Ascending aorta (tissue), 2 donors: ENCODE measurements around the gene COLEC12. TPM values are rescaled to one million over a fixed set of nuclear protein-coding genes. Genes with fewer than 3 reads are reported as not detected.

Experiments
- DNase-seq, 2 donors: peaks; one replicate each; pipeline ENCODE4 v3.0.0-alpha.2; 2019; ENCODE audit warnings: low spot score in 2 of 2
- H3K27ac ChIP-seq, 2 donors: fragments of 200-600 bp; sonication (generic); one replicate each; pipeline ENCODE4 v1.5.1; 2016 to 2017; ENCODE audit warnings: mild to moderate bottlenecking in 1 of 2
- H3K27me3 ChIP-seq: fragments of 200-600 bp; sonication (generic); one replicate; pipeline ENCODE4 v1.5.1; 2017
- H3K36me3 ChIP-seq, 2 donors: fragments of 200-600 bp; sonication (generic); one replicate each; pipeline ENCODE4 v1.5.1; 2016
- H3K4me1 ChIP-seq, 2 donors: fragments of 200-600 bp; sonication (generic); one replicate each; pipeline ENCODE4 v1.5.1; 2016 to 2017; ENCODE audit warnings: mild to moderate bottlenecking in 1 of 2
- H3K4me3 ChIP-seq, 2 donors: fragments of 200-600 bp; sonication (generic); one replicate each; pipeline ENCODE4 v1.5.1; 2016 to 2017; ENCODE audit warnings: mild to moderate bottlenecking in 1 of 2
- H3K9me3 ChIP-seq, 2 donors: fragments of 200-600 bp; sonication (generic); one replicate each; pipeline ENCODE4 v1.5.1; 2016
- CTCF ChIP-seq, 3 experiments: fragments of 200-600 bp in 2 of 3; fragments of 450-650 bp in 1 of 3; sonication (generic) in 2 of 3; IDR thresholded peaks; one replicate each; pipeline ENCODE4 v1.5.1; 2016 to 2019; ENCODE audit warnings: antibody characterized with exemption in 3 of 3, mild to moderate bottlenecking in 1 of 3, moderate library complexity in 1 of 3
- intact Hi-C: fragments of 100-400 bp; cut with DNase I; formaldehyde crosslinking; loops from one replicate; pipeline ENCODE4 v1.15.1; 2023
- total RNA-seq: library from RNA; depleted of rRNA; stranded (reverse); fragments of >200 nt; gene quantifications from one replicate; pipeline ENCODE4 v1.1.0, GENCODE V29; 2016

Gene COLEC12
- total RNA-seq, 1 donor from 2014 or later: 9.5 TPM

DNA sequence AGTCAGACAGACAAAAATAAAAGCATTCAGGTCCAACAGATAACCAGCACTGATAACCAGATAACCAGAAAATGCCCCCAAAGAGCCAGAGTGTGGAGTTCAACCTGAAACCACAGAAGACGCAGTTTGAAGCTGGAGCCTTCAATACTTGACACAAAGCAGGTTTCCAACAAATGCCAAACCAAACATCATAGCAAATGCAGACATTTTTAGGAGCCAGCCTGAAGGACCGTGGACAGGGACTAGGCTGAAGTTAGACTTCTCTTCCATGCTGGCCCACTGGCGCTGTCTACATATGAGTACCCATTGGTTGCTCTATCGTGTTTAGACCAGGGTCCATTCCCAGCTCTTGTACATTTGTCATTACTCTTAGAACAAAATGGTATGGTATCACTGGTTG, 9.9 kb downstream of the COLEC12 start:
- no peak for DNase-seq
- Histone ChIP-seq H3K27ac (no peak overlapping the region), H3K36me3 (no peaks in the 10 kb centered on the region), H3K4me1 (no peaks in the 10 kb centered on the region), H3K4me3 (no peak overlapping the region), H3K27me3 (no peaks in the 10 kb centered on the region), H3K9me3 (no peaks in the 10 kb centered on the region)
- no peak for TF ChIP-seq CTCF (IDR thresholded peaks at IDR 0.05)
- intact Hi-C loops: no loop called here

DNA sequence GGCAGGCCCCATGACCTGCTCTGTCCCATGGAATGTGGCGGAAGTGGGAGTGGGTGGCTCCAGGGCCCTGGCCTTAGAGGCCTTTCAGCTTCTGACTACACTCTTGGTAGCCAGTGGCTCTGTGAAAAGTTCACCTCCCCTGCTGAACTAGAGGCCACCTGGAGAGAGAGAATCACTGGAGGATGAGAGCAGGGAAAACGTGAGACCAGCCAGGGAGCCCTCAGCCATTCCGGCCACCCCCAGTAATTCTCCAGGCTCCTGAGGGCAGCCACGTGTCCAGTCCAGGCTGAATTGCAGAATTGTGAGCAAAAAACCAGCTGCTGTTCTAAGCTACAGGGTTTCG, 10.5 kb downstream of the COLEC12 start:
- no peaks in the 10 kb centered on the region for H3K4me1 ChIP-seq
- no peak overlapping the region for H3K4me3 ChIP-seq
- TF ChIP-seq CTCF (IDR thresholded peaks at IDR 0.05): no peak
- DNase-seq: no peak
- no peaks in the 10 kb centered on the region for H3K9me3 ChIP-seq
- no peaks in the 10 kb centered on the region for H3K27me3 ChIP-seq
- no peak overlapping the region for H3K27ac ChIP-seq
- intact Hi-C loops: no loop called here
- H3K36me3 ChIP-seq: no peaks in the 10 kb centered on the region

DNA sequence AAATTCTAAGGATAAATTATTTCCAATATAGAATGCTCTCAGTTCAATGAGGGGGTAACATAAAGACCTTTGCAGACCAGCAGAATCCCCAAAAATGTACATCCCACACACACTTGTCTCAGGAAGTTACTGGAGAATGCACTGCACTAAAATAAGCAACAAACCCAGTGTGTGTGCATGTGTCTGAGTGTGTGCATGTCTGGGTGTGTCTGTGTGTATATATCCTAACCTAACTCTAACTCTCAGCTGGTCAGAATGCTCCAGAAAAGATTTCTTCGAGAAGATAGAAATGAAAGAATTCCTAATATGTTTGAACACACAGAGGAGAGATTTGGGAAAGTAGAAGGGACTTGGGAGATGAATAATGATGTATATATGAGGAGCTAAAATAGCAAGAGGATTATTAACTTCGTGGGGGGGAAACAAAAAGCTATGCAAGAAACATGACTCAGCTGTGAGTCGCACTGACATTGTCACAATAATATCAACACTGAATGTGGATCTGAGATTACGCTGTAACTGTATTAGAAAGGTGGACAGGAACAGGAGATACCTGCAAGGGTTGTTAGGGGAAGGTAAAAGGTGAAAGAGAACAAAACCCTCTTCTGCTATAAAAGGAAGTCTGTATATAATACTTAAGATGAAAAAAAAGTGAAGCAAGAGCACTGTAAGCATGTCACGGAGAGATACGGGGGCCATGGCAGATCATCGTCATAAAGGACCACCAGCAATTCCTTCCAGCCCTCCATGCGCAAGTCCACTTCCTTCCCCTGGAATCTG, 11.1 kb downstream of the COLEC12 start:
- intact Hi-C loops: no loop called here
- H3K27ac ChIP-seq: no peak overlapping the region
- TF ChIP-seq CTCF (IDR thresholded peaks at IDR 0.05): no peak
- no peaks in the 10 kb centered on the region for H3K4me1 ChIP-seq
- no peaks in the 10 kb centered on the region for H3K36me3 ChIP-seq
- DNase-seq: no peak
- no peaks in the 10 kb centered on the region for H3K9me3 ChIP-seq
- no peak overlapping the region for H3K4me3 ChIP-seq
- H3K27me3 ChIP-seq: no peaks in the 10 kb centered on the region

DNA sequence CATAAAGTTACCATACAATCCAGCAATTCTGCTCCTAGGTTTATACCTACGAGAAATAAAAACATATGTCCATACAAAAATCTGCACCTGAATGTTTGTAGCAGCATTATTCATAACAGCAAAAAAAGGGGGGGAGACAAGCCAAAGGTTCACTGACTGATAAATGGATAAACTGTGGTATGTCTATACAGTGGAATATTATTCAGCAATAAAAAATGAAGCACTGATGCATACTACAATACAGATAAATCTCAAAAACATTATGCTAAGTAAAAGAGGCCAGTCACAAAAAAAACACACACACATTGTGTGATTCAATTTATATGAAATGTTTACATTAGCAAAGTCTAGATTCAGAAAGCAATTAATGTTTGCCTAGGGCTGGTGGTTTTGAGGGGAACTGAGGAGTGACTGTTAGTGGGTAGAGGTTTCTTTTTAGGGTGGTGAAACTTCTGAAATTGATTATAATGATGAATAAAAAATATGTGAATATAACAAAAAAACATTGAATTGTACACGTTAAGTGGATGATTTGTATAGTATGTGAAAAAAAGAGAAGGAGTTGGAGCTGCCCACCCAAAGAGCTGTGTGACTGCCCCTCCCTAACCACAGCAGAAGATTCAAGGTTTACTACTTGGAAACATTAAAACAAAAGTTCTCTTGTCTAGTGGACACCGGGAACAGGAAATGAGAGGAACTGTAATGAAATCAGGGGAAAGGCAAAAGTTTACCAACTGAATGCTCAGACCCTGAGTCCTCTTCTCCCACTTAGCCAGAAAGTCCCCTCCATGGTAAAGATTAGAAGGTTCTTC, 13.4 kb downstream of the COLEC12 start:
- H3K9me3 ChIP-seq: no peaks in the 10 kb centered on the region
- no peaks in the 10 kb centered on the region for H3K36me3 ChIP-seq
- TF ChIP-seq CTCF (IDR thresholded peaks at IDR 0.05): no peak
- no peak overlapping the region for H3K27ac ChIP-seq
- DNase-seq: no peak
- H3K4me3 ChIP-seq: no peak overlapping the region
- no peaks in the 10 kb centered on the region for H3K4me1 ChIP-seq
- H3K27me3 ChIP-seq: no peaks in the 10 kb centered on the region
- intact Hi-C loops: no loop called here

DNA sequence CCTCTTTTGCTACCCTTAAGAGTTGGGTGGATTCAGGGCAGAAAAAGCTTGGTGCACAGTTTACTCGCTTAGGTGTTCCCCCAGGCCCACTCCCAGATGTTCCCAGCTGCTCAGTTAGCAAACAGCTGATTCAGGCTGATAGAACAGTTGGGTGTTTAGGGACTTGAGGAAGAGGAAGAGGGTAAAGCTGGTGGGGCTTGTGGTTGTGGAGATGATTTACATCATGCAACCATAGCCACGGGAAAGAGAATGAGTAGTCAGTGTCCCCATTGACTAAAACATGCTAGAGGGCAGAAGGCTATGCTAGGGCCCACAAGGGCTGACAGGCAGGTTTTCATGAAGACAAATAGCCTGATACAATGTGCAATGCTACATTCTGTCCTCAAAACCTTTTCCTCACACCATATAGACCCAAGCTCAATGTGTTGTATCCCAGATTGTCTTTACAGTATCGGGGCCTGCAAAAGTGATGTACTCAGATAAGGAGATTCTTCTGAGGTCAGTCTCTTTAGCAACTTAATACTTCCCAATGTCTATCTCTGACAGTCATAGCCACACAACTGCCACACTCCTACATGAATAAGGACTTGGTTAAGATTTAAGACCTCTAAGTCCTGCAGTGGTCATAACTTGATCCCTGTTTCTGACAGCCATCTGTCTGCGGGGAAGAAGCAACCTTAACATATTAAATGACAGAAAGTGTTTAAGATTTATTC, 15.6 kb downstream of the COLEC12 start:
- H3K9me3 ChIP-seq: no peaks in the 10 kb centered on the region
- intact Hi-C loops: no loop called here

More for the DNA sequence above, 15.6 kb downstream of the COLEC12 start:
- H3K4me3 ChIP-seq: no peak overlapping the region
- H3K27ac ChIP-seq: no peak overlapping the region
- no peak for TF ChIP-seq CTCF (IDR thresholded peaks at IDR 0.05)
- H3K27me3 ChIP-seq: no peaks in the 10 kb centered on the region
- no peaks in the 10 kb centered on the region for H3K36me3 ChIP-seq
- no peak for DNase-seq
- H3K4me1 ChIP-seq: no peaks in the 10 kb centered on the region
